Activated CD4-positive, CD25-positive, alpha-beta regulatory T cell treated with anti-CD3 and anti-CD28 coated beads, Interleukin-2, amount 50 U/mL, for 24 hours (primary cell): ENCODE data around the gene MDM4.
"Not testable (repeated sequence)": the region's sequence is repeated elsewhere in the genome, so short reads cannot be mapped to it uniquely, and the experiment has no call there.

Source experiments
- ATAC-seq, 2 donors: fragments of 150-1000 bp; cut with Tn5 transposase; one replicate each; pipeline ENCODE4 v1.10.0; 2021; ENCODE audit warnings: mild to moderate bottlenecking in 1 of 2, moderate library complexity in 1 of 2

MDM4 gene

DNA sequence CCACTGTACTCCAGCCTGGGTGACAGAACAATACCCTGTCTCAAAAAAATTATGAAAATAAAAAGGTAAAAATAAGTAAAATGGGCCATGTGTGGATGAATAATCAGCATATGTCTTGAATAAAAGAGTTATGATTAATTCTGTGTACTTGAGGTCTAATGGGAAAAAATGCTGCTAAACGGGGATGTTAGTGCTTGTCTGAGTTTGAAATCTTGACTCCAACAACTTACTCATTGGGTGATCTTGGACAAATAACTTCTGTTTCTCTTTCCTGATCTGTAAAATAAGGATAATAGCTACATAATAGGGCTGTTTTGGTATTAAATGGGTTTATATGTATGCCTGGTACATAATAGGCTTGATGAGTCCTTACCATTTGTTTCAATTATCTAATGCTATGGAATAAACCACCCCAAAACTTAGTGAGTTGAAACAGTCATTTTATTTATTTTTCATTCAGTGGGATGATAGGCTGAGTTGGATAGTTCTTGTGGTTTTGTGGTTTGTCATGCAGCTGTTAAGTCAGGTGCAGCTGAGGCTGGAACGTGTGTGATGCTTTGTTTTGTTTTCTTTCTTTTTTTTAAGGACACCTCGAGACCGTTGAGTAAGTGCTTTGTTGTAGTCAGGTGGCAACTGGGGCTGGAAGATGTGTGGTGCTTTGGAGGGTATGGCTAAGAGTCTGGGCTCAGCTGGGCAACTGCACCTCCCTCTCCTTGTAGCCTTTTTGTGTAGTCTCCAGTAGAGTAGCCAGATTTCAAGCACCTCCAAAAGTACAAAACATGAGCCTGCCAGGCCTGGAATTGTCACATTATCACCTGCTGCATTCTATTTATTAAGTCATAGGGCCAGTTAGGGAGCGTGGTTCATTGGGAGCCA is 4.9 kb downstream of the MDM4 start:
- peak; percentile 60 to 69 for ATAC-seq

DNA sequence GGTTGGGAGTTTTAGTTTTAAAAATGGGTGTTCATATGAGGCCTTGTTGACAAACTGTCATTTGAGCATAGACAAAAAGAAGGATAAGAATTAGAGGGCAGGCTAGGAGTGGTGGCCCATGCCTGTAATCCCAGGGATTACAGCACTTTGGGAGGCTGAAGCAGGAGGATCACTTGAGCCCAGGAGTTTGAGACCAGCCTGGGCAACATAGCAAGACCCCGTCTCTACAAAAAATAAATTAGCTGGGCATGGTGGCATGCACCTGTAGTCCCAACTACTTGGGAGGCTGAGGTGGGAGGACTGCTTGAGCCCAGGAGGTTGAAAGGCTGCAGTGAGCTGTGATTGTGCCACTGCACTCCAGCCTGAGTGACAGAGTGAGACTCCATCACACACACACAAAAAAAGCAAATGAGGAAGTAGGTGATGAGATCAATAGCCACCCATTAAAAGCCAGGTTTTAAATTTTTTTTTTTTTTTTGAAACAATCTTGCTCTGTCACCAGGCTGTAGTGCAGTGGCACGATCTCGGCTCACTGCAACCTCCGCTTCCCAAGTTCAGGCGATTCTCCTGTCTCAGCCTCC is 5.8 kb downstream of the MDM4 start:
- not testable (repeated sequence) for ATAC-seq

DNA sequence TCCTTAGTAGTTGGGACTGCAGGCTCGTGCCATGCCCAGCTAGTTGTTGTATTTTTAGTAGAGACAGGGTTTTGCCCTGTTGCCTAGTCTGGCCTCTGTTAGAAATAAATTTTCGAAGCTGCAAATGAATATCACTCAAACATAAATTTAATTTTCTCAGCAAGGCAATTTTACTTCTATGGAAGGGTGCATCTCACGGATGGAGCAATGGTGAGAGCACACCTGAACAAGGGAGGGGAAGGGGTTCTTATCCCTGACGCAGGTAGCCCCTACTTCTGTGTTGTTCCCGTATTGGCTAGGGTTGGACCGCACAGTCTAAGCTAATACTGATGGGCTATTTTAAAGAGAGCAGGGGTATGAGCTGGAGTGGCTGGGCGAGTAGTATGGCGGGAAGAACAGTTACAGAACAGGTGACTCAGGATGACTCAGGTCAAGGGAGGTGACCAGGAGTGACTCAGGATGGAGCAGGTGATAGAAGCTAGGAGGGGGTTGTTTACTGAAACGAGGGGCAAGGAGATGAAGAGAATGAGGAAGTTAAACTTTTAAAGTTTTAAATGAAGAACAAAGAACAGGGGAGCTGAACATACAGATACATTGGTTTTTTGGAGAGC is 7.5 kb downstream of the MDM4 start:
- ATAC-seq: peak; percentile 46 to 51

DNA sequence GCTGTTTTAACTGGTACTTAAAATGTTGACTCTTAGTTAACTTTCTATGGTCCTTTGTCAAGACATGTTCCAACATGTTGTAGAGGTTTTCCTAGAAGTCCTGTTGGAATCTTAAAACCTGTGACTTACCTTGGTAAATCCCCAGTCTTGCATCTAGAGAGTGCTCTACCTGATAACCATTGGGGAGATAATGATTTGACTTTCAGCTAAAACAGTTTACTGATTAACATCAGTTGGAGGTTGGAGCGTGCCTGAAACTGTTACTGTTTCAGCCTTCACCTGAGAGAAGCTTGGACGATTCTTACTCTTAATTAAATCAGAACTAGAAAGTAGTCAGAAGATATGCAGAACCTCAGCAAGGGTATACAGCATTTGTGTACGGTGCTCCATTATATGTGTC is 8.8 kb downstream of the MDM4 start:
- ATAC-seq: peak in 1 of 2 donors; percentile 18

DNA sequence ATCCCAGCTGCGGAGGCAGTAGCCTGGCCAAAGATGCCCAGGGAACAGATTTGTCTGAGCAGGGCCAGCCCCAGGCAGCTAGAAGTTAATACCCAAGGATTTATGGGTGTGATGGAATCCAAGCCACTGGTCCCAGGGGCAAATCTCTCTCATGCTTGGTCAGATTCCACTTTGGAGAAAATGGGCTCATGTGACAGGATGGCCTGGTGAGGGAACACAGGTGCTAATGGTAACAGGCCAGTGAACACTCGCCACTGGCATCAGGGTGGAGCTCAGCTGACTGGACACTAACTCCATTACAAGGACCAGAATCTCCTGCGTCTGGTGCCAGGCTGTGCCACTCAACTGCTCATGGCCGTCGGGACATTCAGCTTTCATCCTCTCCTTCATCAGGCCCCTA is 12.0 kb downstream of the MDM4 start:
- ATAC-seq: no peak

DNA sequence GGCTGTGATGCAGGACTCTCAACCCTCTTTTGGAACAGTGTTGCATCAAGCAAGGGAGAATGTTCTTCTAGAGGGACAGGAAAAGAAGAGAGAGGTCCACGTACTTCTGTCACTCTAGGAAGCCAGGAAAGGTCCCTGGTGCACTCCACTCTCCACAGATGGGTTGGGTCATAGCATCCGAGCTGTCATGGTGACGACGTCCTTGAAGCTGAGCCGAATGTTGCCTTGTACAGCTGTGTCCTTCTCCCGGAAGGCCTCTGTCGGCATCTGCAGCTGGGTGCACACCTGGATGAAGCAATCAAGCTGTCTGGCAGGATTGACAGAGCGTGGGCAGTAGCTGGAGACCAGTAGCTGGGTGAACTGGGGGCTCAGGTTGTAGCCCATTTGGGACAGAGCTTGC is 12.5 kb downstream of the MDM4 start:
- ATAC-seq: no peak

DNA sequence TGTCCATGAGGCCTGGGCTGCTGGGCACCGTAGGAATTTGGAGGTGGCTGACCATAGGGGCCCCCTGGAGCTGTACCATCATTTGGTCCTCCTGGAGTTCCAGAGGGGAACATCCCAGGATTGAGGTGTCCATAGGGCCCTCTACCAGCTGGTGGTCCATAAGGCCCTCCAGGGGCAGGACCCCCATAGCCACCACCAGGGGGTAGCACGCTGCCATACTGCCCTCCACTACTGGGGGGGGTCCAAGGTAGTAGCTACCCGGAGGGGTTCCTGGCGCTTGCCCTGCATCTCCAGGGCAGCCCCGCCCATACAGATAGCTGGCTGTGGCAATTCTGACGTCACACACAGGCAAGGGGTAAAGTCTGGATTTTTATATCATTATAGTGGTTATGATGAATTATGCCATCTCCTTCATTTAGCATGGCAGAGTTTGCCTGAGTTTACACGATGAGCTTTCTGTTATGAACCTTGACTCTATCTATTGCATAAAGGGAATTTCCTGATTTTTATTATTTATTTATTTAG is 13.2 kb downstream of the MDM4 start:
- ATAC-seq: no peak

DNA sequence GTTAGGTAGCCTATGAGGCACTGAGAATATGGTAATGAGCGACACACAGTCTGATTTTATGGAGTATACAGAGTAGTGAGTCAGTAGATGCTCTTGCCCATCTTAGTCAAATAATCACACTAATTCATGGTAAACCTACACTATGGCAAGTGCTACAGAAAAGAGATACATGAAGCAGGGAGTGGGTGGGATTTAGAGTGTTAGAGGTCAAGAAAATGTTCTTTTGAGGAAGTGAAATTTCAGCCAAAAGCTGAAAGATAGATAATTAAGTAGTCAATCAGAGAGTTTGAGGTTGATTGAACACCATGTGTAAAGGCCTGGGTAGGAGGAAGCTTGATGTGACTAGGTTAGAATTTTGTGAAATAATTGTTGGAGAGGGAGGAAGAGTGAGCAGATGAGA is 14.7 kb downstream of the MDM4 start:
- peak; percentile 61 to 72 for ATAC-seq

DNA sequence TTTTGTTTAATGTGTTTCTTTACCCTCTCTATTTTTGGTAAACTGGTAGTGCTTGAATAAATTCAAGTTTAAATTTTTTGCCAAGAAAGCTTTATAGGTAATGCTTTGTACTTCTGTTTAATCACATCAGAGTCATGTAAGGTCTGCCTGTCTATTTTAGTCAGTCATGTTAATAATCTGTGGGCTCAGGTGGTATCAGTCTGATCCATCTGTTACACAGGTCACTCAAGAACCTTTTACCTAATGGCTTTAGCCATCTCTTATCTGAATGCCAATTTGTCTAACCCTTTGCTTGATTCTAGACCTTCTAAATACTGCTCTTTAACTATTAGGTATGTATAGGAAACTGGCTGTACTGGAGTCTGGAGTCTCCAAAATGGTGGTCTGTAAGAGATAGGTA is 16.6 kb downstream of the MDM4 start:
- no peak for ATAC-seq

DNA sequence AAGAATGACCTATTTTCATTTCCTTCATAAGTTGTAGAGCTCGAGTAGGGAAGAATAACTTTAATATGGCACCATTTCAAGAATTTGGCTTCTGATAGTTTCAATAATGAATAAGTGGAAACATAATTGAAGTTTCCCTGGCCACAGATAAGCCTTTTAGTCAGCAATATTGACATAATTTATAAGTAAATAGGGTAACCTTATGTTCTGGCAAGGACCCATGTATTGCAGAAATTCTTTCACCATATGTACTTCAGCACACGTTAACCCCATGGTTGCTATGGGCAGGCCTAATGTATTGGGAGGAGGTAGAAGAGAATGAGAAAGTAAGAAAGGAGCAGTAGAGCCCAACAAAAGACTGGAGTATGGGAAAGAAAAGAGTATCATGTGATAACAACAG is 25.4 kb downstream of the MDM4 start:
- ATAC-seq: no peak

DNA sequence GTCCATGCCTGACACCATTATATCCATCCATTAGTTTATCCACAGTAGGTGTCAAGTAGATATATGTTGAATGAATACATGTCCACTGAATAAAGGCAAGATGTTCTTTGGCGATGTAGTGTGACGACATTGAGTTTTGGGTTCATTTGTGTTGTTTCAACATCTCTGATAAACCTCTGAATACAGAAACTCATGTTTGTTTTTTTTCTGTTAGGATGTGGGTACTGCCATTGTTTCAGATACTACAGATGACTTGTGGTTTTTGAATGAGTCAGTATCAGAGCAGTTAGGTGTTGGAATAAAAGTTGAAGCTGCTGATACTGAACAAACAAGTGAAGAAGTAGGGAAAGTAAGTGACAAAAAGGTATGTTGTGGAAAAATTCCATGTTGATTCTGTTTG is 28.1 kb downstream of the MDM4 start:
- peak; percentile 96 to 97 for ATAC-seq

DNA sequence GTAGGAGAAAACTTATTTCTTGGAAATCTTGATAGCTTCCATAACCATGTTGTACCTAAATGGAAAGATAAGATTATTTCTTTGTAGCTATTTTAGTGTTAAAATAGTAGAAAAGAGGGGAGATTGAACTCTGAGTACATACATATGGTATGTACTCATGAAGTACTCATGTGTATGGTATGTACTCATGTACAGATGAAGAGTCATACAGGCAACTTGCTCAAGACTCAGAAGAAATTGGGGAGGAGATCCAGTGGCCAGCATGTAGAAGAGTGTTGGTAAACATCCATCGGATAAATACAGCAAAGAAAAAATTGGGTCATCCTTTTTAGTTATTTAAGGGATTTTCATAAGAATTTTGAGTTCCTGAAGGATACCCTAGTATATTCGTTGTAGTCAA is 29.0 kb downstream of the MDM4 start:
- ATAC-seq: no peak

DNA sequence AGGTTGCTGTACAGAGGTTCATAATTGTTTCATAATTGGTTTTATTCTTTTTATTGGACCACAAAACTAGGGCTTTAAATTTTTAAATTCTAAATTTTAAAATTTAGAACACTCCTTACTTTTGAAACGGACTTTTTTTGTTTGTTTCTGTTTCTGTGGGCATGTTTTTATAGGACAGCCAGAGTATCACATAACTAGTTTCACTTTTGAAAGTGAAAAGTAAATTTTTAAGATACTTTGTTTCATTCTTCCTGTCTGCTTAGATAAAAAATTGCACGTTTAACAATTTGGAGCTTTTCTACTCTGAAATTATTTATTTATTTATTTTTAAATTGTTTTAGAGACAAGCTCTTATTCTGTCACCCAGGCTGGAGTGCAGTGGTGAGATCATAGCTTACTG is 29.7 kb downstream of the MDM4 start:
- ATAC-seq: no peak

DNA sequence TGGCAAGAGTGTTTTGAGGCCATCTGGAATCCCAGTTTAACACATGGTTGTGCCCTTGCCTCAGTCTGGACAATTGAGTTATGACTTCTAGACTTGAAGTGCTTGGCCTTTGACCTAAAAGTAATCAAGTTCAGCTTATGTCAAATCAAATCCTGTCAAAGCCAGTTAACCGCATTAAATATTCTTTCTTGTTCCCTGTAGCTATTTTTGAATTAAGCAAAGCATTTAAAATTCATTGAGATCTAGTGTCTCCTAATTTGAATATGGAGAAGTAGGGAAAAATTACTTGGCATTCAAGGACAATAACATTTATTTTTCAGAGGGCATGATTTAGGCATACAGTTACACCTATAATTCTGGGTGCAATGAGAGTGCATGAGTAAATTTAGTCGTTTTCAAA is 32.1 kb downstream of the MDM4 start:
- no peak for ATAC-seq

DNA sequence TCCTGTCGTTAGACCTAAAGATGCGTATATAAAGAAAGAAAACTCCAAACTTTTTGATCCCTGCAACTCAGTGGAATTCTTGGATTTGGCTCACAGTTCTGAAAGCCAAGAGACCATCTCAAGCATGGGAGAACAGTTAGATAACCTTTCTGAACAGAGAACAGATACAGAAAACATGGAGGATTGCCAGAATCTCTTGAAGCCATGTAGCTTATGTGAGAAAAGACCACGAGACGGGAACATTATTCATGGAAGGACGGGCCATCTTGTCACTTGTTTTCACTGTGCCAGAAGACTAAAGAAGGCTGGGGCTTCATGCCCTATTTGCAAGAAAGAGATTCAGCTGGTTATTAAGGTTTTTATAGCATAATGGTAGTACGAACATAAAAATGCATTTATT is 33.1 kb downstream of the MDM4 start:
- no peak for ATAC-seq

DNA sequence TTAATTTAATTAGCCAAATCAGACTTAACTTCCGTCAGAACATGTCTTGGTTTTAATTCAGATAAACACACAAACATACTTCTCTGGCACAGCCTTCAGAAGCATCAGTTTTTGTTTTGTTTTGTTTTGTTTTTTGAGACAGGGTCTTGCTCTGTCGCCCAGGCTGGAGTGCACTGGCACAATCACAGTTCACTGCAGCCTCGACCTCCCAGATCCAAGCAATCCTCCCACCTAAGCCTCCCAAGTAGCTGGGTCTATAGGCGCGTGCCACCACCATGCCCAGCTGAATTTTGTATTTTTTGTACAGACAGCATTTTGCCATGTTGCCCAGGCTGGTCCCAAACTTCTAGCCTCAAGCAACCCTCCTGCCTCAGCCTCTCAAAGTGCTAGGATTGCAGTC is 34.7 kb downstream of the MDM4 start:
- ATAC-seq: no peak

DNA sequence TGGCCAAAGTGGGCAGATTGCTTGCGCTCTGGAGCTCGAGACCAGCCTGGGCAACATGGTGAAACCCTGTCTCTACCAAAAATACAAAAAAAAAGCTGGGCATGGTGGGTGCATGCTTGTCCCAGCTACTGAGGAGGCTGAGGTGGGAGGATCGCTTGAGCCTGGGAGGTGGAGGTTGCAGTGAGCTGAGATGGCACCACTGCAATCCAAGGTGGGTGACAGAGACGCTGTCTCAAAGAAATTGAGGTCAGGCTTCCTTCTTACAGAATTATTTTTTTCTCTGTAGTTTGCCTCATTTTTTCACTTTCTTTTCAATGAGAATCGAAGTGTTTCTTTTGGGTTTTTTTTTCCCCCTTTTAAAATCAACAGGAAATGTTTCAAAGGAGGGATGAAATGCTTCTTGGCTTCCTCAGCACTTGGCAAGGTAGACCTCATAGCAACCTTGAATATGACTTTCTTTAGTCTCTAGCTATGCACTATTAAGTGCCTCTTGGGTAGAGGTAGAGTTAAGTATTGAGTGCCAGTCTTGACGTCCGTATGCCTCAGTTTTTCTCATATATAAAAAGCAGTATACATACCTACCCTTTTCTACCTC is 40.3 kb downstream of the MDM4 start:
- ATAC-seq: no peak

DNA sequence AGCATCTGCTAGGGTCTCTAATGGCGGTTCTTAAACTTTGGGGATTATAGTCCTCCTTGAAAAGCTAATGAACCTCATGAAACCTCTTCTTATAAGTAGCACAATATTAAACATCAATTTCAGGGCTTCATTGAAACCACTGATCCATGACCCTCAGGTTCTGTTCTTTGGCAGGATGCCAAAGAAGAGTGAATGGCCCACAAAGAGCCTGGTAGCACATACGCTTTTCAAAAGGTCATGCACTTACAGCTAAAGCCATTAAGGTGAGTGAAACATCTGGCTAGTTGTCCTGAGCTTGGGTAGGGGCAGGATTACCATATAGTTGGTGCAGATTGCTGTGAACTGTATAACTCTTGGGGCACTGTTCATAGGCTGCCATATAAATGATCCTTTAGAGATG is 42.3 kb downstream of the MDM4 start:
- no peak for ATAC-seq

DNA sequence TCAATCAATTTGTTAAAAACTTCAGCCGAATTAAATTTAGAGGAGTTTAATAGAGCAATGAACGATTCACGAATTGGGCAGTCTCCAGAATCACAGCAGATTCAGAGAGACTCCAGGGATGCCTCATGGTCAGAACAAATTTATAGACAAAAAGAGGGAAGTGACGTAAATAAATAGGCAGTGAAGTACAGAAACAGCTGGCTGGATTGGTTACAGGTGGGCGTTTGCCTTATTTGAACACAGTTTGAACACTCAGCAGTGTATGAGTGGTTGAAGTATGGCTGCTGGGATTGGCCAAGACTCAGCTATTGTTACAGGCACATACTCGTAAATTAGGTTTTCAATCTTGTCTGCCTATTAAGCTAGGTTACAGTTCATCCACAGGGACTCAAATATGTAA is 43.8 kb downstream of the MDM4 start:
- ATAC-seq: not testable (repeated sequence)

DNA sequence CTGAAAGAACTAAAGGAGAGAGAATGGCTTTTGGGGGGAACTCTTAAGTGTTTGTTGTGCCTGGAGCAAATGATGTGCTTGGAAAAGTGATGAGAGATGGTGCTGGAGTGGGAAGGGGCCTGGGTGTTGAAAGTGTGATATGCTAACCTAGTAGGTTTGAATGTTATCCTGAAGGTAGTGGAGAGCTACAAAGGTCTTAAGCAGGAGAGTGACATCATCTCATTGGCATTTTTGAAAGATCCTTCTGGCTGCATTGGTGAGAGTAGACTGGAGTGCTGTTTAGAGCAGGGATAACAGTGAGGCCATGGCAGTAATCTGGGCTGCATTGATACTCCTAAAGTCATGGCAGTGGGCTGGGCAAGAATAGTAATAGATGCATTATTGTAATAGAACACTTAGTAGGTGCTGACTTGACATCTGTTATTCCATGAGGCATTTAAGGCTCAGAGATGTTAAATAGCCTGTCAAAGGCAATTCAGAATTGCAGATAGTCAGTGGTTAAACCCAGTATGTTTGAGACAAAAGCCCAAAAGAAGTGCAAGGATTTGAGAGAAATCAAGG is 44.5 kb downstream of the MDM4 start:
- no peak for ATAC-seq

DNA sequence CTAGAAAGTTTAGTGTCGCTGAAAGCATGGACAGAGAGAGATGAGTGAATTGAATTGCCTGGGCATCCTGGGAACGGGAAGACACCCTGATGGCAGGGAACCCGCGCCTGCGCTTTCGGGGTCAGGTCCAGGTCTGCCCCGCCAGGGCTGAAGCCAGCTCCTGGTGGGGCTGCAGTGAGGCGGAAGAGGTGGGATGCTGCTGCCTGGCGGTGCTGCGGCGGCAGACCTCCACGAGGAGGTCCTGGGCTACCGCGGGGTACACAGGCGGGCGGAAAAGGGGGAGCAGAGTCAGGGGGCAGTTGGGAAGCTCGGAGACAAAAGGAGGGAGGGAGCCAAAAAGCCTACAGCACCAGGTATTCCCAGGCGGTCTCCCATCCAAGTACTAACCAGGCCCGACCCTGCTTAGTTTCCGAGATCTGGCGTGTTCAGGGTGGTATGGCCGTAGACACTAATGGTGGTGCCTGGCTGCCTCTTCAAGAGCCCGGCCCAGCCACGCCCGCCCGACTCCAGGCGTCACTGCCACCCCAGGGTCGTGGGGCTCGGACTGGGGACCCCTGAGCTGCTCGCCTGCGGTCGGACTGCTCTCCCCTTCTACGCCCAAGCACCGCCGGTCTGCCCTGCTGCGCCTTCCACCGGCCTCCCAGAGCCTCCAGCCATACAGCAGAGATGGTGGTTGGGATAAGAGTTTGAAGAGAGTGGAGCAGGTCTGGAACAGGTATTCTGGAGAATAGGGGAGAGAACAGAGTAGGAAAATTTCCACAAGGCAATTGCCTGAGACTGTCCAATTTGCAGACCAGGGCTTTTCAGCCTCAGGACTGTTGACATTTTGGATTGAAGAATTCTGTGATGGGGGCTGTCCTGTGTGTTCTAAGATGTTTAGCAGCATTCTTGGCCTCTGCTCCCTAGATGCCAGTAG is 46.1 kb downstream of the MDM4 start:
- no peak for ATAC-seq

DNA sequence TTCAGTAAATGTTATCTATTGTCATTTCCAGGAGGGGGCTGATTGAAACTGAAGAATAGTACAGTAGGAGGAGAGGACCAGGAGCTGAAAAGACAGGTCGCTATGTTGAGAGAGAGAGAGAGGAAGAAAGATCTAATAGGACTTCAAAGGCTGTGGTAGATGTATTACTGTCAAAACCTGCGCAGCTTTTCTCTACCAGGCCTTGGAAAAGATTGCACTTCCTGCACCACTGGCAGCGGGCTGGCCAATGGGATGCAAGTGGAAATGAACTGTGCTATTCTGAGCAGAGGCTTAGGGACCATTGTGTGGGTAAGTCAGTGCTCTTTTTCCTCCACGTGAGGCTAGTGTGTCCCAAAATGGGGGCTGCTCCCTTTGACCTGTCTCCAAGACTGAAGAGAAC is 47.1 kb downstream of the MDM4 start:
- ATAC-seq: no peak
